Mammary epithelial cell (primary cell): ENCODE results near the gene ANP32B.

Source experiments
- CTCF ChIP-seq, 2 donors: IDR thresholded peaks in 1 of 2; conservative IDR thresholded peaks in 1 of 2; 2 replicates each; pipeline ENCODE4 v1.5.1; 2011 to 2012; ENCODE audit warnings: inconsistent platforms in 2 of 2, low read length in 2 of 2, mild to moderate bottlenecking in 2 of 2, control low read depth in 1 of 2, low read depth in 1 of 2; ENCODE audit not compliant: insufficient read depth in 1 of 2; ENCODE audit errors: extremely low read depth in 1 of 2
- EZH2 ChIP-seq: IDR thresholded peaks from 2 replicates; pipeline ENCODE4 v1.6.1; 2012; ENCODE audit warnings: low read length, inconsistent platforms, borderline replicate concordance

GRCh38 chr9:97991818-97992217, 8.7 kb downstream of the ANP32B start:
- TF ChIP-seq CTCF (conservative IDR thresholded peaks at IDR 0.05 in 1 of 2, IDR thresholded peaks at IDR 0.05 in 1 of 2; ENCODE audit: extremely low read depth in 1 of 2, insufficient read depth in 1 of 2, low read depth in 1 of 2, low read length in 2 of 2) (no peak), EZH2 (no peak)
